Iris pigment epithelial cell (primary cell): ENCODE measurements around the gene PGM1.
A peak's percentile ranks its signal among the peaks of the same experiment; 100 is the strongest.

ENCODE experiments used
- DNase-seq: peaks from one replicate; pipeline ENCODE4 v3.0.0-alpha.2; 2011; ENCODE audit warnings: low read depth

PGM1 gene

DNA sequence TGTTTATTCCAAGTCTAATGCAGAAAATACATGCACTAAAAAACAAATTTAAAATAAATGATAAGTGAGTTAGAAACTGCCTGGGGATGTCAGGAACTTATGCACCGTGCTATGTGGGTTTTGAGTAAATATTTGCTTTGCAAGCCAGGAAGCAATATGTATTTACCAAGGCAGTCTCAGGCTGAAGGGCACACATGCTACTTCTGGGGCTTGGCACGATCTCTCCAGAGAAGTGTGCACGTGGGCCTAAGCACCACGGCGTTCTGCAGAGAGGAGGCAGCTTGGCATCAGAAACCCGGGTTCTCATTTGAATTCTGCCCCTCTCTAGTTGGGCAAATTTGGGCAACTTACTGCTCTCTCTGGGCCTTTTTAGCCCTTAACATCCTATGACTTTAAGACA is 108.0 kb downstream of the PGM1 start:
- DNase-seq: no peak

DNA sequence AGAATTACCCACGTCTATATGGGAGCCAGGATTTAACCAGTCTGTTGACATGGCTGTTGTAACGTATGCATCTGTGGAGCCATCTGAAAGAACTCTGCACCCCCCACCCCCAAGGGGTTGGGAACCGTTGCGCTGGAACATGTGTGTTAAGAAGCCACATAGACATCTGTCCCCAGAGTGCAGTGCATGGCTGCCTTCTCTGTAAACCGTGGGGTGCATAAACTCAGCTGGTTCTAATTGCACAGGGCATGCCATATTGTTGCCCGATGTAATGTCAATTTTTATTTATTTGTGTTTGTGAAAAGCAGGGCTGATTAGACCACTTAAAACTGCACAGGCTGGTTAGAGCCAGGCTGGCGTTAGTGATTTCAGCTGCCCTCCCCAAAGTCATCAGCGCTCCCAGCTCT is 110.5 kb downstream of the PGM1 start:
- DNase-seq: no peak

DNA sequence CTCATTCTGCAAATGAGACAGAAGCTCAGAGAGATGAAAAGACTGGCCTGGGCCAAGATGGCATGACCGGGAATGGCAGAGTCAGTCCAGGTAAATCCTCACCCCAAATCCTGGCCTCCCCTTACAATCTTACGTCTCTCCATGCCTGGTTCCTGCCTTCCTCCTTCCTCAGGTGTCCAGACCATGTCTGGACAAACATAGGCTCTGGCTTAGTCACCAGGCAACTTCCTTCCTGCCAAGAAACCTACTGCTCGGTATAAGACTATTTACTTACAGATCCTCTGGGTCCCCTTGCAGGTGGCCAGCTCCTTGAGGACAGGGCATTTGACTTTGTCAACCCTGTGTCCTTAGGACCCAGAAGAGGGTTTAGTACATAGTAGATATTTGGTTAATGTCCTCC is 111.2 kb downstream of the PGM1 start:
- peak; percentile 55 for DNase-seq

DNA sequence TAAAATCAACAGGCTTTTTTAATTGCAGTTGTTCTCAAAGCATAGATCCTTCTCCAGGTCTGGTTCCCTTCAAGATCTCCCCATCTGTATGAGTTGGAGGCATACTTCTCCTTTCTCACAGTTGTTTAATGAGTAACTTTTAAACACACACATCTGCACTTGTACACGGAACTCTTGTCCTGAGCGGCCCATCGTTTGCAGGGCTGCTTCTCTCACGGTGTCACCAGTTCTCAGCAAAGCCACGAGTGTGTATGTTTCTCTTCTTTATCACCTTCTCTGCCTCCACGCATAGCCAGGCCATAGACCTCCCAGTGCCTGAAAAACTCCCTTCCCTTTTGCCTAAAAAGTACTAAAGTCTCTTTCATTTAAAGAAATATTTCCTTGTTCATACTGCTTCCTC is 111.9 kb downstream of the PGM1 start:
- no peak for DNase-seq

- DNase-seq: no peak
Measured at GRCh38 chr1:63709267-63709828, 116.1 kb downstream of the PGM1 start.
